K562 (cell line): ENCODE data around the gene SGCG.

Experiments
- ARNT ChIP-seq, 2 experiments: fragments of 450-650 bp; IDR thresholded peaks; 2 replicates each; pipeline ENCODE4 v1.6.1; 2016; ENCODE audit warnings: mild to moderate bottlenecking in 1 of 2
- ELF4 ChIP-seq: fragments of 450-650 bp; formaldehyde crosslinking; IDR thresholded peaks from 2 replicates; pipeline ENCODE4 v1.4.0; 2022; ENCODE audit warnings: missing genetic modification characterization
- GATA2 ChIP-seq: sonication (generic); formaldehyde crosslinking; IDR thresholded peaks from 2 replicates; pipeline ENCODE4 v1.4.0; 2020; ENCODE audit warnings: mild to moderate bottlenecking, missing genetic modification reagents
- POLR2H ChIP-seq: IDR thresholded peaks from 2 replicates; pipeline ENCODE4 v1.6.1; 2016; ENCODE audit warnings: missing genetic modification characterization, low read depth, mild to moderate bottlenecking, control low read depth, missing compliant biosample characterization, moderate library complexity
- SRSF9 ChIP-seq: fragments of 200-400 bp; formaldehyde crosslinking; IDR thresholded peaks from 2 replicates; pipeline ENCODE4 v1.6.1; 2017; ENCODE audit warnings: low read depth, low read length, borderline replicate concordance
- TCF7 ChIP-seq: sonication (generic); IDR thresholded peaks from 2 replicates; pipeline ENCODE4 v1.6.1; 2016; ENCODE audit warnings: antibody characterized with exemption, borderline replicate concordance
- ZFP30 ChIP-seq: fragments of 250-450 bp; sonication (Bioruptor Pico); IDR thresholded peaks from 2 replicates; pipeline ENCODE4 v1.8.0; 2022; ENCODE audit warnings: moderate library complexity, mild to moderate bottlenecking, inconsistent platforms, borderline replicate concordance
- ZNF57 ChIP-seq: fragments of 450-650 bp; formaldehyde crosslinking; IDR thresholded peaks from 2 replicates; pipeline ENCODE4 v1.4.0; 2020; ENCODE audit warnings: mild to moderate bottlenecking, moderate library complexity
- TF ChIP-seq, protein P1 (sequence below): sonication (generic); formaldehyde crosslinking; IDR thresholded peaks from 2 replicates; pipeline ENCODE4 v1.5.0; 2020; ENCODE audit warnings: missing genetic modification reagents
- TF ChIP-seq, protein P2 (sequence below): fragments of 250-450 bp; sonication (Bioruptor Pico); IDR thresholded peaks from 2 replicates; pipeline ENCODE4 v1.4.0; 2020; ENCODE audit warnings: mild to moderate bottlenecking, moderate library complexity
- TF ChIP-seq, protein P3 (sequence below): sonication (generic); formaldehyde crosslinking; IDR thresholded peaks from 2 replicates; pipeline ENCODE4 v1.9.0; 2022; ENCODE audit warnings: mild to moderate bottlenecking, missing genetic modification reagents
- TF ChIP-seq, protein P4 (sequence below), 3 experiments: IDR thresholded peaks in 2 of 3; conservative IDR thresholded peaks in 1 of 3; 2 replicates each; pipeline ENCODE4 v1.5.1; 2011 to 2012; ENCODE audit warnings: low read length in 3 of 3, mild to moderate bottlenecking in 3 of 3, control low read depth in 2 of 3, improper control_type of control experiment in 1 of 3, inconsistent platforms in 1 of 3, low read depth in 1 of 3, mixed read lengths in 1 of 3, moderate library complexity in 1 of 3; ENCODE audit not compliant: insufficient read depth in 2 of 3

DNA sequence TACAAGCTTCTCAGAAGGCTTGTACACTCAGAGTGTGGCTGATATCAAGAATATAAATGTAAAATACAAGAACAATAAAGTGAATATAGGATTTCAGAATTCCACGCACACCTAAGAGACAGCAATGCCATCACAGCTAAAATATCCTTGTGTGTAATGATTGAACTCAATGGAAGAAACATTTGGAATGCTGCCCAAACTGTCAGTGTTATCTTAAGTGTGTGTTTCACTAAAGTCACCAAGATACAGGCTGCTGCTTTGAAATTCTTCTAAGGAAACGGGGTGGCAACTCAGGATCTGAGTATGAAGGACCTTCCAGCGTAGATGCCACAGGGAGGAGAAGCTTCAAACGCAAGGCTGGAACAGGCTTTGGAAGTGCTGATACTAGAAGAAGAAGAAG, 86.8 kb downstream of the SGCG start:
- TF ChIP-seq POLR2H (tag) (no peak), ZNF57 (CRISPR knock-in tag) (no peak), GATA2 (CRISPR knock-in tag) (no peak), ELF4 (CRISPR knock-in tag) (no peak), SRSF9 (no peak), ZFP30 (CRISPR knock-in tag) (no peak), ARNT (IDR thresholded peaks at IDR 0.05) (no peak), TCF7 (no peak)
- TF ChIP-seq, protein P1, sequence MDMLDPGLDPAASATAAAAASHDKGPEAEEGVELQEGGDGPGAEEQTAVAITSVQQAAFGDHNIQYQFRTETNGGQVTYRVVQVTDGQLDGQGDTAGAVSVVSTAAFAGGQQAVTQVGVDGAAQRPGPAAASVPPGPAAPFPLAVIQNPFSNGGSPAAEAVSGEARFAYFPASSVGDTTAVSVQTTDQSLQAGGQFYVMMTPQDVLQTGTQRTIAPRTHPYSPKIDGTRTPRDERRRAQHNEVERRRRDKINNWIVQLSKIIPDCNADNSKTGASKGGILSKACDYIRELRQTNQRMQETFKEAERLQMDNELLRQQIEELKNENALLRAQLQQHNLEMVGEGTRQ, result no peak
- TF ChIP-seq, protein P2, sequence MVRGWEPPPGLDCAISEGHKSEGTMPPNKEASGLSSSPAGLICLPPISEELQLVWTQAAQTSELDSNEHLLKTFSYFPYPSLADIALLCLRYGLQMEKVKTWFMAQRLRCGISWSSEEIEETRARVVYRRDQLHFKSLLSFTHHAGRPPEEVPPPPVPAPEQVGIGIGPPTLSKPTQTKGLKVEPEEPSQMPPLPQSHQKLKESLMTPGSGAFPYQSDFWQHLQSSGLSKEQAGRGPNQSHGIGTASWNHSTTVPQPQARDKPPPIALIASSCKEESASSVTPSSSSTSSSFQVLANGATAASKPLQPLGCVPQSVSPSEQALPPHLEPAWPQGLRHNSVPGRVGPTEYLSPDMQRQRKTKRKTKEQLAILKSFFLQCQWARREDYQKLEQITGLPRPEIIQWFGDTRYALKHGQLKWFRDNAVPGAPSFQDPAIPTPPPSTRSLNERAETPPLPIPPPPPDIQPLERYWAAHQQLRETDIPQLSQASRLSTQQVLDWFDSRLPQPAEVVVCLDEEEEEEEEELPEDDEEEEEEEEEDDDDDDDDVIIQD, result no peak
- TF ChIP-seq, protein P3, sequence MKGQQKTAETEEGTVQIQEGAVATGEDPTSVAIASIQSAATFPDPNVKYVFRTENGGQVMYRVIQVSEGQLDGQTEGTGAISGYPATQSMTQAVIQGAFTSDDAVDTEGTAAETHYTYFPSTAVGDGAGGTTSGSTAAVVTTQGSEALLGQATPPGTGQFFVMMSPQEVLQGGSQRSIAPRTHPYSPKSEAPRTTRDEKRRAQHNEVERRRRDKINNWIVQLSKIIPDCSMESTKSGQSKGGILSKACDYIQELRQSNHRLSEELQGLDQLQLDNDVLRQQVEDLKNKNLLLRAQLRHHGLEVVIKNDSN, result no peak
- TF ChIP-seq, protein P4, sequence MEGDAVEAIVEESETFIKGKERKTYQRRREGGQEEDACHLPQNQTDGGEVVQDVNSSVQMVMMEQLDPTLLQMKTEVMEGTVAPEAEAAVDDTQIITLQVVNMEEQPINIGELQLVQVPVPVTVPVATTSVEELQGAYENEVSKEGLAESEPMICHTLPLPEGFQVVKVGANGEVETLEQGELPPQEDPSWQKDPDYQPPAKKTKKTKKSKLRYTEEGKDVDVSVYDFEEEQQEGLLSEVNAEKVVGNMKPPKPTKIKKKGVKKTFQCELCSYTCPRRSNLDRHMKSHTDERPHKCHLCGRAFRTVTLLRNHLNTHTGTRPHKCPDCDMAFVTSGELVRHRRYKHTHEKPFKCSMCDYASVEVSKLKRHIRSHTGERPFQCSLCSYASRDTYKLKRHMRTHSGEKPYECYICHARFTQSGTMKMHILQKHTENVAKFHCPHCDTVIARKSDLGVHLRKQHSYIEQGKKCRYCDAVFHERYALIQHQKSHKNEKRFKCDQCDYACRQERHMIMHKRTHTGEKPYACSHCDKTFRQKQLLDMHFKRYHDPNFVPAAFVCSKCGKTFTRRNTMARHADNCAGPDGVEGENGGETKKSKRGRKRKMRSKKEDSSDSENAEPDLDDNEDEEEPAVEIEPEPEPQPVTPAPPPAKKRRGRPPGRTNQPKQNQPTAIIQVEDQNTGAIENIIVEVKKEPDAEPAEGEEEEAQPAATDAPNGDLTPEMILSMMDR (IDR thresholded peaks at IDR 0.05 in 2 of 3, conservative IDR thresholded peaks at IDR 0.05 in 1 of 3; ENCODE audit: insufficient read depth in 2 of 3, low read depth in 1 of 3, low read length in 3 of 3), result no peak
